ENCODE data around the gene HBEGF.

The HBEGF gene

DNA sequence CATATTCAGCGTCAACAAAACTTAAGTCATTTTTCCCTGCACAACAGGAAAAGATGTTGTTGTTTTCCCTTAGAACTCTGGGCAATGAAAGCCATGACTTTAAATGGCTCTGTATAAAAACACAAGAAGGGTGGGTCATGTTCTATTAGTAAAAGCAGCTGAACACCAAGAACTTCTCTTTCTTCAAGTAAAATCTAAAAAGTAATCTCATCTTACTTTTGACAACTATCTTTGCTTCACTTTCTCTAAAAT, 52.6 kb downstream of the HBEGF start:
- TF ChIP-seq, protein P1, sequence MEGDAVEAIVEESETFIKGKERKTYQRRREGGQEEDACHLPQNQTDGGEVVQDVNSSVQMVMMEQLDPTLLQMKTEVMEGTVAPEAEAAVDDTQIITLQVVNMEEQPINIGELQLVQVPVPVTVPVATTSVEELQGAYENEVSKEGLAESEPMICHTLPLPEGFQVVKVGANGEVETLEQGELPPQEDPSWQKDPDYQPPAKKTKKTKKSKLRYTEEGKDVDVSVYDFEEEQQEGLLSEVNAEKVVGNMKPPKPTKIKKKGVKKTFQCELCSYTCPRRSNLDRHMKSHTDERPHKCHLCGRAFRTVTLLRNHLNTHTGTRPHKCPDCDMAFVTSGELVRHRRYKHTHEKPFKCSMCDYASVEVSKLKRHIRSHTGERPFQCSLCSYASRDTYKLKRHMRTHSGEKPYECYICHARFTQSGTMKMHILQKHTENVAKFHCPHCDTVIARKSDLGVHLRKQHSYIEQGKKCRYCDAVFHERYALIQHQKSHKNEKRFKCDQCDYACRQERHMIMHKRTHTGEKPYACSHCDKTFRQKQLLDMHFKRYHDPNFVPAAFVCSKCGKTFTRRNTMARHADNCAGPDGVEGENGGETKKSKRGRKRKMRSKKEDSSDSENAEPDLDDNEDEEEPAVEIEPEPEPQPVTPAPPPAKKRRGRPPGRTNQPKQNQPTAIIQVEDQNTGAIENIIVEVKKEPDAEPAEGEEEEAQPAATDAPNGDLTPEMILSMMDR (IDR thresholded peaks at IDR 0.05; ENCODE audit: low read length, missing control alignments) = no peak
- DNase-seq (ENCODE audit: low read depth) = no peak
- no peak overlapping the region for H3K4me3 ChIP-seq (replicated peaks; ENCODE audit: low read depth, low read length)

DNA sequence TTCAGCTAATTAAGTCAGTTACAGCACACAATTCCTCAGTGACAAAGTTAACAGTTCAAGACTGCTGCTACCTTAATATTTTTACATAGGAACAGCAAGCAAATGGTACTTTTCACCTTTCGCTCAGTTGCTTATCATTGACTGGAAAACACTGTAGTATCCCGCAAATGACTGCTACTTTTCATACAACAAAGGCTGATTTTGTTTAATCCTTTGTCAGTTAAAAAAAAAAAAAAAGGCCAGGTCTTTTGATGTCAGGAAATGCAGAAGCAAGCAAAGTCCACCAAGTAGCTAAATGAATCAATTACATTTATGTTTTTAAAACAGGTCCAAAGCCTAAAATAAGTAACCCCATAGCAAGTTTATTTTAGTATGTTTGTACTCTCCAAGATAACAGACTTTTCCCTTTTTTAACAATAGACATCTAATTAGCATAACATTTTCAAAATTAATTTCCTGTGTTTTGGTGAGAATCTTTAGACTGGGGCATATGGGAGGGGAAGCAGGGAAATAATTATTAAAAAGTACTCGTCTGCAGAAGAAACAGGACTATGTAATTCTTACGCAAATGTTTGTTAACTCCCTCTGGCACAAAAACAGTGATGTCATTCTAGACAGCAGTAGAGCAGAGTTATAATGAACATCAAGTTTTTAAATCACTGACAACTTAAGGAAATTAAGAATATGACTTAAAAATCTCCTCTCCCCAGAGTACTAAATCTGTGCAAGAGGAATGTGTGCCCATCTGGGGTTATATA, 53.1 kb downstream of the HBEGF start:
- TF ChIP-seq, protein P1 (IDR thresholded peaks at IDR 0.05; ENCODE audit: low read length, missing control alignments) = no peak
- no peak overlapping the region for H3K4me3 ChIP-seq (replicated peaks; ENCODE audit: low read depth, low read length)
- peak; percentile 70 for DNase-seq (ENCODE audit: low read depth)

DNA sequence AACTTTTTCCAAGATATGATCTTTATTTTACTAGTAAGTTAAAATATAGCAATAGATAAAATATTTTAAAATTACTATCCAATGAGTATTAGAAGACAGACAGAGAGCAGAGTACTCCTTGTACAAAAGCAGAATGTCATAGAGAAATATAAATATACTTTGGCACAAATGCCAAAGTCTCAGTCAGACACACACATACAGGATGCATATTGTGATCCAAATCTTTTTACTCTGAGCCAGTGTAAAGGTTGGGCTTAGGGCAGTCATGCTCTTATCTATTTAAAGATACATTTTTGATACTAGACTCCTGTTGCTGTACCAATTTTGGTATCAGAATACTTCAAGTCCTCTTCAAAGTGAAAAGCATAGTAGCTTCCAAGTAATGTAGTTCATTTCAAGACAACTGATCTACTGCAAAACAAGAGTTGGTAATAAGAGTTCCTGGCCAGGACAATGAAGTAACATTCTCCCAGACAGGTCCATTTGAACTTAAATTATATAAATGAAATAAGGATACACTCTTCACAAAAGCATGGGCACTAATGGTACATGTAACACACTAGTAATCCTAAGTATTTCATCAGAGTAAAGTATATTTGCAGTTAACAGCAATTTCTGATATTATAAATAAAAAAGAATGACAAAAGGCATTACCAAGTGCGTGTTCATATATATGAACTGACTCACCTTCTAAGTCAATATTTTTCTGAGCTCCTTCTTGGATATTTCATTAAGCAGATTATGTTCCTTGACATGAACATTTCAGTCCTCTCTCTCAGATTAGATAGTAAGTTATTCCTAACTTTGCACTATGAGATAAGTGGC, 54.0 kb downstream of the HBEGF start:
- DNase-seq (ENCODE audit: low read depth) = peak; percentile 24
- H3K4me3 ChIP-seq (replicated peaks; ENCODE audit: low read depth, low read length) = no peak overlapping the region
- TF ChIP-seq, protein P1 (IDR thresholded peaks at IDR 0.05; ENCODE audit: low read length, missing control alignments) = no peak

DNA sequence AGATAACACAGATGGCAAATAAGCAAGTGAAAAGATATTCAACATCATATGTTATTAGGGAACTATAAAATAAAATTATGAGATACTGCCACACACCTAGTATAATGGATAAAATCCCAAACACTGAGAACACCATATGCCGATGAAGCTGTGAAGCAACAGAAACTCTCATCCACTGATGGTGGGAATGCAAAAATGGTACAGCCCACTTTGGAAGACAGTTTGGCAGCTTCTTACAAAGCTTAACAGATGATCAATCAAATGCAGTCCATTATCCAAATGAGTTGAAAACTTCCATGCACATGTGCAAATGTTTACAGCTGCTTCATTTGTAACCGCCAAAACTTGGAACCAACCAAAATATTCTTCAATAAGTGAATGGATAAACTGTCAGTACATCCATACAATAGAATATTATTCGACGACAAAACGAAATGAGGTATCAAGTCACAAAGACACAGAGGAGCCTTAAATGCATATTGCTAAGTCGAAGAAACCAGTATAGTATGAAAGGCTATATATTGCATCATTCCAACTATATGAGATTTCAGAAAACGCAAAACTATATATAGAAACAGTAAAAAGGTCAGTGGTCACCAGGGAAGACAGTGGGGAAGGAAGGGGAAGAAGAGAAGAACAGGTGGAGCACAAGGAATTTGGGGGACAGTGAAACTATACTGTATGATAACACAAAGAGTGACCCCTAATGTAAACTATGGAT, 58.4 kb downstream of the HBEGF start:
- TF ChIP-seq, protein P1 (IDR thresholded peaks at IDR 0.05; ENCODE audit: low read length, missing control alignments) = no peak
- no peak overlapping the region for H3K4me3 ChIP-seq (replicated peaks; ENCODE audit: low read depth, low read length)
- DNase-seq (ENCODE audit: low read depth) = no peak

DNA sequence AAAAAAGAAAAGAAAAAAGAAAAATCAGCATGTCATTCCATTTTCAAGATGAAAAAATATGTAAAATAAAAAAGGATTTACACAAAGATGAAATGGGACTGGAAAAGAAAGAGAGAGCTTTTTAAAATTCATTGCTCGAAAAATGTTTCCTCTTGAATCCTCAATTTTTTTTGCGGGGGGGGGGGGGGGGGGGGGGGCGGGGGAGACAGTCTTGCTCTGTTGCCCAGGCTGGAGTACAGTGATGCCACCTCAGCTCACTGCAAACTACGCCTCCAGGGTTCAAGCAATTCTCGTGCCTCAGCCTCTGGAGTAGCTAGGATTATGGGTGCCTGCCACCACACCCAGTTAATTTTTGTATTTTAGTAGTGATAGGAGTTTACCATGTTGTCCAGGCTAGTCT, 60.0 kb downstream of the HBEGF start:
- no peak overlapping the region for H3K4me3 ChIP-seq (replicated peaks; ENCODE audit: low read depth, low read length)
- no peak for DNase-seq (ENCODE audit: low read depth)
- TF ChIP-seq, protein P1 (IDR thresholded peaks at IDR 0.05; ENCODE audit: low read length, missing control alignments) = no peak

DNA sequence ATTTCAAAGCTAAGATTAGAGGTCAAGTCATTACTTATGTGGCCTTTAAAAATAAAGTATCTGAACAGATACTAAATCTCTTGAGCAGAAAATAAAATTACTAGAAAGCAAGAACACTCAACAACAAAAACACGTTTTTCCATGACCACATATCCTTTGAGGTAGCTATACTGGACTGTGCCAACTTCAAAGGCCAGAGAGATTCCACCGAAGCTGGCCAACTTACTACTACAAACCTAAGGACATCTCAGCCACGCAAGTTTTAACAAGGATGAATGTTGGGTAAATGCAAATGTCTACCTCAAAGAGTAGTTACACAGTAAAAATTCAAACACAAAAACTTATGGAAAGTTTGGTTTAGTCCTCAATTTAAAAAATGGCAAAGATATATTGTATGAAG, 62.4 kb downstream of the HBEGF start:
- no peak for DNase-seq (ENCODE audit: low read depth)
- TF ChIP-seq, protein P1 (IDR thresholded peaks at IDR 0.05; ENCODE audit: low read length, missing control alignments) = no peak
- H3K4me3 ChIP-seq (replicated peaks; ENCODE audit: low read depth, low read length) = no peak overlapping the region

All from fibroblast of pulmonary artery (primary cell).